Peyer's patch (tissue), 4 donors: ENCODE data around the gene OXNAD1.

Experiments
- CTCF ChIP-seq, 6 experiments: fragments of 450-650 bp in 4 of 6; fragments of 200-600 bp in 2 of 6; sonication (generic) in 1 of 6; IDR thresholded peaks; one replicate each; pipeline ENCODE4 v1.5.1; 2017 to 2019; ENCODE audit warnings: antibody characterized with exemption in 6 of 6, mild to moderate bottlenecking in 3 of 6, moderate library complexity in 1 of 6
- POLR2A ChIP-seq, 2 donors: fragments of 450-650 bp; IDR thresholded peaks; one replicate each; pipeline ENCODE4 v1.5.1; 2017; ENCODE audit warnings: antibody characterized with exemption in 2 of 2, mild to moderate bottlenecking in 2 of 2, moderate library complexity in 2 of 2

- no peak for TF ChIP-seq CTCF (IDR thresholded peaks at IDR 0.05)
- no peak for TF ChIP-seq POLR2A (IDR thresholded peaks at IDR 0.05)
These were observed 16.5 kb upstream of the OXNAD1 start for GRCh38 chr3:16248556-16248955.
